Activated effector memory CD4-positive, alpha-beta T cell treated with anti-CD3 and anti-CD28 coated beads, Interleukin-2, amount 50 U/mL, for 16 hours (primary cell): ENCODE data around the gene KIF18B.

ENCODE experiments used
- DNase-seq: peaks from one replicate; pipeline ENCODE4 v3.0.0-alpha.2; 2020

The KIF18B gene

DNA sequence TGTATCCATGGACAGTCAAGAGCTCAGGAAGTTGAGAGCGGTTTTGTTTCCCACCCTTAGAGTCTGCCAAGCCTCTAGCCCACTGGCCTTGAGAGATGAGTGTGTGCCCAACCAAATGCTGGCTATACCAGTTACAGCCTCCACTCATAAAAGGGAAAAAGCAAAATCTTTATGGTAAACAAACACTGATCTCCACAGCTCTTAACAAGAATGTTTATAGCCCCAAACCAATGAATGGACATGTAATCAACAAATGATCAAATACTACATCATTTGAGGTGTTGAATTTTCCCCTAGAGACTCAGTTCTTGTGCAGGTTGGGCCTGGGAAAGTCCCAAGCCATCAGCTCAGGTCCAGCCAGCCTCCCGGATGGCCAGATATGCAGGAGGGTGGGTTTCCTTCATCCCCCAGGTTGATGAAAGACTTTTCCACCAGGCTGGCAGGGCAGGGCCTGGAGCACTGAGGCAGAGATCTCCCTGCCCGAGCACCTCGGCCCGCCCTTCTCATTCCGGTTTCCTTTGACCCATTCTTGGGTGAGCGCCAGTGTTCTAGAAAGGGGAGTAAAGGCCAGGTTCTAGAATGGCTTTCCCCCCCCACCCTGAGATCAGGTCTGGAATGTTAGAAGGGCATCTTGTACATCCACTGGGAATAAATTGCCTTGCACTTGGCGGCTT lies 44.4 kb downstream of the KIF18B start:
- no peak for DNase-seq

DNA sequence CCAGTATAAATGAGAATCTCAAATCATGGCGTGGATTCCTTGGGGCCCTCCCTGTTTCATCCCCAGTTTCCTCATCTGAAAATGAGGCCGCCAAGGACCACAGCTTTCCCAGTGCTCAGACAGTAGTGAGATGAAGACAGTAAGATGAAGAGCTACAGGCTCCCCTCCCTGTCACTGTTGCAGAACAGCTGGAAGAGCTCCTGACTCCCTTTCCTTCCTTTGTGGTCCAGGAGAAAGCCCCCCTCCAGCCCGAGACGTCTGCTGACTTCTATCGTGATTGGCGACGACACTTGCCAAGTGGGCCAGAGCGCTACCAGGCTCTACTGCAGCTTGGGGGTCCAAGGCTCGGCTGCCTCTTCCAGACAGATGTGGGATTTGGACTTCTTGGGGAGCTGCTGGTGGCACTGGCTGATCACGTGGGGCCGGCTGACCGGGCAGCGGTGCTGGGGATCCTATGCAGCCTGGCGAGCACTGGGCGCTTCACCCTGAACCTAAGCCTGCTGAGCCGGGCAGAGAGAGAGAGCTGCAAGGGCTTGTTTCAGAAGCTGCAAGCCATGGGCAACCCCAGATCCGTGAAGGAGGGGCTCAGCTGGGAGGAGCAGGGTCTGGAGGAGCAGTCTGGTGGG lies 45.3 kb downstream of the KIF18B start:
- no peak for DNase-seq

DNA sequence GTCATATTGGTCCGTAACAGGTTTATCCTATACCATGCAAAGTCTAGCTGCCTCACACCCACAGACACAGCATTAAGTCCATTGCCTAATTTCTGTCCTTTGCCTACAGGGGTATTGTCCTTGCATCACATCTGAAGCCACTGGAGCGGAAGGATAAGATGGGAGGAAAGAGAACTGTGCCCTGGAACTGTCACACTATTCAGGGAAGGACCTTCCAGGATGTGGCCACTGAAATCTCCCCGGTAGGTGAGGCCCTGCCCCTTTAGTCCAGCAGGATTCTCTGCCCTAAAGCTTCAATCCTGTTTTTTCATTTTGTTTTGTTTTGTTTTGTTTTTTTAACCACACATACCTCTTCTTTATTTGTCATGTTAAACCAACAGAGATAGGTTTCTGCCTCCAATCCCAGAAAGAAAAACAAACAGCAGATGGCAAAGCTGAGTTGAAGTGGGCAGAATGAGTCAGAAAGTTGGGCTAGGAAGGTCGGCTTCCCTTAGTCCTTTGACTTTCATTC lies 46.1 kb downstream of the KIF18B start:
- DNase-seq: no peak

DNA sequence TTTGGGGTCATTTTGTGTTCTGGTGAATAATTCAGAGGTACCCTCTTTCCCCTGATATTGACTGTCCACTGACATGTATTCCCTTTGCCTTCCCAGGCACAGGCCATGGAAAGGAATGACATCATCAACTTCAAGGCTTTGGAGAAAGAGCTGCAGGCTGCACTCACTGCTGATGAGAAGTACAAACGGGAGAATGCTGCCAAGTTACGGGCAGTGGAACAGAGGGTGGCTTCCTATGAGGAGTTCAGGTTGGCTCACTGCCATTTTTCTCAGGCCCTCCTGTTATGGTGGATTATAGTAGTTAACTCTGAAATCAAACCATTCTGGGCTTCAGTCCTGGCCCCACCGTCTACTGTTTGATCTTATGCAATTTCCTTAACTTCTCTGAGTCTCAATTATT lies 46.7 kb downstream of the KIF18B start:
- no peak for DNase-seq

DNA sequence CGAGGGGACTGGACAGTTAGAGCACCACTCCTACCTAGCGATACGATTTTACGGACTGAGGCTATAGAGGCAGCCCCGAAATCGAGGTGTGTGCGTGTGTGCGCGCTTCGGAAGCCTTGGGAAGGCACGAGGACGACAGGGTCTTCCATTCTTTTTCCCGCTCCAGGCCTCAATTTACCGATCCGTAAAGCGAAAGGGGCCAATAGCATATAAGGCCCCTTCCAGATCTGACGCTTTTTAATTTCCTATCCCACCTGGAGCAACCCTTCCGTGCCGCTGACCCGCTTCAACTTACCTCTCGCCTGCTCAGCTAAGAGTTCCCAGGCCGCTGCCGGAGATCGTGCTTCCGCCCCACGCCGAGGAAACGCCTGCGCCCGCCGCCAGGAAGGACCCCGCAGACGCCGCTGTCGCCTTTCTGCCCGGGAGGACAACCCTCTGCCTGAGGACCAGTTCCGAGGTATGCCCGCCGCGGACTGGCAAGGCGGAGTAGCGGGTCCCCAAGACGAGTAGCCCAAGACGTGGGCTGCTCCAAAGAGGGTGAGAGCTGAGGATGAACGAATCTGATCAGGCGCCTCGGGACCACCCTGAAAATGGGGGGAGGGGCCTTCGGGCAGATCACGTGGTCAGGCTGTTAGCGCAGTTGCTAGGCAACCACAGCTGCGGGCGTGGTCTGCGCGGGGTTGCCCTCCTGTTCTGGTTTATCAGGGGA lies 48.3 kb downstream of the KIF18B start, which contains the start of gene EFTUD2:
EFTUD2 (minus strand) TSS at position 372 of the 709 bp plus-strand sequence. CDS start 4,924 bp downstream, outside the sequence.
- peak; percentile 97 for DNase-seq

DNA sequence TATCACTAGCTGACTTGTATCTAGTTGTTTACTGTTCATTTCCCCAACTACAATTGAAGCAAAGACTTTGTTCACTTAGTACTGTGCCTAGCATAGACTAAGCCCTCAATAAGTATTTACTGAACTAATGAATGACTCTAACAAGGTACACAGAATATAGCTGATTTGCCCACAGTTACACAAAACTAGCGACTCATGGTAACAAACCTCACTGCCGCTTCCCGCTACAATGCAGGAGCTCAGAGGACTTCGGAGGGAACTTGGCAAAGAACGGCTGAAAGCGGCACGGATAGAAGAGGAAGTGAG lies 48.9 kb downstream of the KIF18B start:
- DNase-seq: no peak

DNA sequence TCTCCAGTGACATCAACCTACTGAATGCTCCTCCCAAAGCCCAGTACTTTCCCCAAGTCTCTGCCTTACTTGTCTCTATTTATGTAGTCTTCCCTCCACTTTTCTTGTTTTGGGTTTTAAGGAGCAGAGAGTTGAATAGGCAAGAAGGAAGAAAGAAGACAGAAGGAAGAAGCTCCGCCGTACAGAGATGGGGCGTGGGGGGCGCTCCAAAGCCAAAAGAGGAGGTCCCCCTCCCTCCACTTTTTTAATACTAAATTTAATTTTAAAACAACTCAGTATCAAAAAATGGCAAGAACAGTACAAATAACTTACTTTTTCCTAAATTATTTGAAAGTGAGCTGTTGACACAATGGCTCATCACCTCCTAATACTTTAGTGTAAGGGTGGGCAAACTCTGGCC lies 52.9 kb downstream of the KIF18B start:
- DNase-seq: no peak

DNA sequence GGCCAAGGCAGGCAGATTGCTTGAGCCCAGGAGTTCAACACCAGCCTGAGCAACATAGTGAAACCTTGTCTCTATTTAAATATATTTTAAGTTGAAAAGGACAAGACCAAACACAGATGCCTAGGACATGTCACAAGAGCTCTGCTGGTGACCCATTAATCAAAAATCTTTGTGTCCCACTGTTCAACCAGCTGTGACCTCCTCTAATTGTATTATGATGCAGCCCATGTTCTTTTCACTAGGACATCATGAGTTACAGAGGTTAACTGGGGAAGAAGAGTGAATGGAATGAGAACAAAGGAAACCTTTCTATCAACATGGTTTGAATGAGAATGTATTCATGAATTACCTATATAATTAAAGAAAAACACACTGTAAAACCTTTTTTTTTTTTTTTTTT lies 55.3 kb downstream of the KIF18B start:
- no peak for DNase-seq

DNA sequence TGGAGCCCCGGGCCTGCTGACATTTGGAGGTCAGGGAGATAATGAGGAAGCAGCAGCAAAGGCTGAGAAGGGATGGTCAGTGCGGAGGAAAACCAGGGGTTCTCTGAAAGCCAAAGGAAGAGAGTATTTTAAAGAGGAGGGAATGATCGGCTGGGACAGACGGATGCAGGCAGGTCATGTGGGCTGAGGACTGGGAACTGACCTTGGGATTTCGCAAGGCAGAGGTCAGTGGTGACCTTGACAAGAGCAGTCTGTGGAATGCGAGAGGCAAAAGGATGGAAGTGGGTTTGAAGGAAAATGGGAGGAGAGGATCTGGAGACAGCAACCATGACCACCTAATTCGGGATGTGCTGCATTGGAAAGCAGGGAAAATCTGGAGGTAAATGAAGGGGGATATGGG lies 58.6 kb downstream of the KIF18B start:
- DNase-seq: no peak

DNA sequence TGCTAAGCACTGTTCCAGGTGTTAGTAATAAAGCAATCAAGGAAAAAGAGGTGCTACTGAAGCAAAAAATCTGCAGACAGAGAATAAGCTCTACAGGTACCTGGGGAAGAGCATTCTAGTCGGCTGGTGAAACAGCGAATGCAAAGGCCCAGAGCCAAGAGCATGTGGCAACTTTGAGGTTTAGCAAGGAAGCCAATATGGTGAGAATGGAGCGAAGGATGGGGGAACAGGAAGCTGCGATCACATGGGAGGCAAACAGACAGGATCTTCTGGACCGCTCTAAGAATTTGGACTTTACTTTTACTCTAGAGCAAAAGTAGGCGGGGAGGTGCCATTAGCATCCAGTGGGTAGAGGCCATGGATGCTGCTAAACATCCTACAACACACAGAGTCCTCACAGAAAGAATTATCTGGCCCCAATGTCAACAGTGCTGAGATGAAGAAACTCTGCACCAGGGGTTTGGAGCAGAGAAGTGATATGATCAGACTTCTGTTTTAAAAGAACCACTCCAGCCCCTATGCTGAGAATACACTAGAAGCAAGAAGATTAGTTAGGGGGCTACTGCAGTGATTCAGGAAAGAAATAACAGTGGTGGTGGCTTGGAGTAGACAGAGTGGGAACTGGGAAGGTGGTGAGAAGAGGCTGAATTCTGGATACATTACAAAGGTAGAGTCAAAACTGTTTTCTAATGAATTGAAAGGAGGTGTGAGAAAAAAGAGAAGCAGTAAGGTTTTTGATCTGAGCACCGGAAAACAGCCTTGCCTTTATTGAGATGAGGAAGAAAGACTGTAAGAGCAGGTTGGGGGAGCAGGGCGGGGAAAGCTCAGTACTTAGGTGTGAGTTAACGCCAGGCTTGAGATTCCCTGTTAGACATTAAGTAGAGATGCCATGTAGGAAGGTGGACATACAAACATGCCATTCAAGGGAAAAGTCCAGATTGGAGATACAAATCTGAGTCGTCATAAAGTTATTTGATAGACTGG lies 59.3 kb downstream of the KIF18B start:
- DNase-seq: no peak

DNA sequence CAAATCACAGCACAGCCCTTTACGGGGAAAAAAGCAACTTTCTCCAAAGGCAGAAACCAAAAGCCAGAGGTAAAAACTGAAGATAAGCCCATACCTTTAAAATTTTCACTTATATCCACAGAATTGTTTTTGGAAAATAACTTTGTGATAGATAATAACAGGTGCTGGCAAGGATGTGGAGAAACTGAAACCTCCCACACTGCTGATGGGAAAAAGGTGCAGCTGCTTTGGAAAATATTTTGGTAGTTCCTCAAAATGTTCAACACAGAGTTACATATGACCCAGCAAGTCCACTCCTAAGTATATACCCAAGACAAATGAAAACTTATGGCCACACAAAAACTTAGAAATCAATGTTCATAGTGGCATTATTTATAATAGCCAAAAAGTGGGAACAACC lies 60.6 kb downstream of the KIF18B start:
- DNase-seq: no peak

DNA sequence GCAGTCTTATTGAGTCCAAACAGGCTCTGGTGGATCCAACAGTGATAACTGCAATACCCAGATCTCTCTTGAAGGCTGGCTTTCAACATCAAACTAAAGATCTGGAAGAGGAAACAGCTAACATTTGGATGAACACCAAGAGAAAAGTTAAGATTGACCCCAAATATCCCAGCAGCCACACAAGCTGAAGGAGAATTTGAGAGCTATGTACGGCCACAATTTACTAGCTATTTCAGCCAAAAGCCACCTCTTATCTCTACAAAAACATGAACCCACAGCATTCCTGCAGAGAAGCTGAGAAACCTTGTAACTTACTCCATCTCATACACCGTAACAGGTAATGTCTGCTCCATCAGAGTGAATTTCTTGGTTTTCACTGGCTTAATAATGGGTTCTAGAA lies 62.6 kb downstream of the KIF18B start:
- no peak for DNase-seq

DNA sequence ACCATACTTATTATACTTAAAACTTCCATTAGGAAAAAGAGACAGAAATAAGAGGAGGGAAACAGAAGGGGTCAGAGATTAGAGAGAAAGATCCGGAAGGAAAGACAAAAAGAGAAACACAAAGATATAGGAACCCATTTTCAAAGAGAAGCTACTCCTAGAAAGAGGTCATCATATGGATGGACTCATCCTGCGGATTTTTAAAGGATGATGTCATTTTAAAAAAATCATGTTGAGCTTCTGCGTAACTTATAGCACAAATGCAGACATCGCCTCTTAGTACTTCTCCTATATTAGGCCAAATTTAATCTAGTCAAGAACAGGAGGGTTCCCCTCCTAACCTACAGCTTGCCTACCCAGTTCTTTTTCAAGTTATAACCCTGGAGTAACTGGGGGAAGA lies 66.4 kb downstream of the KIF18B start:
- DNase-seq: no peak

DNA sequence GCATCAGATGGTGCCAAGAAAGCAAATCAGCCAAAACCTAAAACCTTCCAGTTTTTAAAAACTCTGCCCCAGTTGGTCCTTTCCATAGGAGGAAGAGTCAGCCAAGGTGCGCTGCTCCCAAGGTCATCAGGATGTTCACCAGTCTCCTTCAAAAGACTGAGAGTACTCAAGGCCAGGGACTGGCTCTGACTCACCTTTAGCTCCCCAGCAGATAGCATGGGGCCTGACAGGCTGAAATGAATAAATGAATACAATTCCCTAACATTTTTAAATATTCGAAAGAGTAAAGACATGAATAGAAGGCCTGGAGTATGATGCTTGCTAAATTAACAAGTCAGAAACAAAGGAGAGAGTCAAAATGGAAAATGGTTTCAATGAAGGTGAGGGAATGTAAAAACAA lies 67.5 kb downstream of the KIF18B start:
- DNase-seq: no peak

DNA sequence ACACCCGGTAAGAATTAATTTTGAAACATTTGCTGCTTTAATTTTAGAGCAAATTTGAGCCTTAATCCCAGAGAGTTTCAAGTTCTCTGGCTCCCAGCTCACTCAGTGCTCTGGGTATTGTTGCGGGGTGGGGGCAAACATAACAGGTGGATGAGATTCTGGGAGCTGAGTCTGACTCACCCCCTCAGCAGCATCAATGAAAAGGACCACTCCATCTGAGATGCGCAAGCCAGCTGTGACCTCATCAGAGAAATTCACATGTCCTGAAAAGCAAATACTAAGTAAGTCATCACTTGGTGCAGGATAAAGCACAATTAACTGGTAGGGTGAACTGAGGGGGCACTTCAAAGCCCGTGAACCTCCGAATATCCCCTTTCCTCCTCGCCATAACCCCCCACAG lies 68.2 kb downstream of the KIF18B start:
- DNase-seq: no peak

DNA sequence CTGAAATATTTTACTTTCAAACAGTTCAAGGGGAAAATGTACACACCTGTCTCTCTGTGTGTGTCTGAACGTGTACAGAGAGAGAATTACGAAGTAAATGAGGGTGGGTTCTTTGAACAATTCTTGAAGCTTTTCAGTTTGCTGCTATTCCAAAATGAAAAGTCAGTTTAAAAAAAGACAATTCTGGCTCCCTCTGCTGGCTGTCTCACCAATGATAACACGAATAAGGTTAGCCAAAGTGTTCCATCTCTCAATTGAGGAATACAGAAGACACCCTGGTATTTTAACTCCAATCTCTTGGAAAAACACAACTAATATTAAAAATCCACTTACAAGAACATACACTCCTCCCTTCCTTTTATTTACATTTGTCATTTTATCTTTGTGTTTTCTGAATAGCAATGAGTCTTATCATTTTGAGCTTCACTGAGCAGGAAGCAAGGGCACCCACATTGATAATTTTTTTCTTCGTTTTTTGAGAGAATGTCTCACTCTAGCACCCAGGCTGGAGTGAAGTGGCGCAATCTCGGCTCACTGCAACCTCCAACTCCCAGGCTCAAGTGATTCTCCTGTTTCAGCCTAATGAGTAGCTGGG lies 68.8 kb downstream of the KIF18B start:
- no peak for DNase-seq

DNA sequence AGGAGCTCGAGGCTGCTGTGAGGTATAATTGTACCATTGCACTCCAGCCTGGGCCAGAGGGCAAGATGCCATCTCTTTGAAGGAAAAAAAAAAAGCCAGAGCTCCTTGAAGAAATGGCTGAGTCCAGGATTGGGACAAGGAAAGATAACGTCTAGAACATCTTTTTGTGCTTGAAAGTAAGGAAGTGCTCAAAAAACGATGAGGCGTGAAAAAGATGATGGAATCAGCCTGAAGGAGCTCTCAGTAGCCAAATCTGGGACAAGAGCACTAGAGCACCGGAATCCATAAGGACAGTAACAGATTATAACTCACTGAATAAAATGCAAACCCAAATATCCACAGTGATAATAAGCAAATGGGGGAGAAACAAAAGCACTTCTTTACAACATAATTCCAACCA lies 70.5 kb downstream of the KIF18B start:
- DNase-seq: no peak

DNA sequence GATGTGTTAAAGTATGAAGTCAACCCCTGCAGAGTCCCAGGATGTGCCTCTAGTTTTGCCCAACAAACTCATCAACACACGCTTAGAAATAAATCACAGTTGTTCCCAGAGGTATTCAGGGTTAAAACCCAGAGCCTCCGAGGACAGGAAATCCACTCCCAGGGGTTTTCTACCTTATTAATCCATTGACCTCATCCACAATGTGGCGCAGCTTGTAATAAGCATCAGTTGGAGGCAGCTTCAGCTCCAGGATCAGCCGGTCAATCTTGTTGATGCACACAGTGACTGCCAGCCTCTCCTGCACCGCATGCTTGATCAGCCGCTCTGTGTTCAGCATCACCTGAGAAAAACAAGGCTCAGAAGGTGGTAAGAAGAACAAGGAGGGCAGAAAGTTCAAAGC lies 71.8 kb downstream of the KIF18B start:
- no peak for DNase-seq
